ENCODE measurements around the gene AQP12B. TPM values are rescaled to one million over a fixed set of nuclear protein-coding genes. Genes with fewer than 3 reads are reported as not detected.

The AQP12B gene
- total RNA-seq, 1 donor from 2014 or later, result not detected

- DNase-seq, result no peak
Measured at GRCh38 chr2:240647503-240648154, 35.1 kb downstream of the AQP12B start.

GRCh38 chr2:240646900-240647502 is 35.7 kb downstream of the AQP12B start:
- no peak for DNase-seq

GRCh38 chr2:240646176-240646899 is 36.3 kb downstream of the AQP12B start:
- no peak for DNase-seq

- no peak for DNase-seq
Measured at GRCh38 chr2:240645801-240646175, 36.9 kb downstream of the AQP12B start.

- DNase-seq, result no peak
Measured at GRCh38 chr2:240645346-240645745, 37.3 kb downstream of the AQP12B start.

- no peak for DNase-seq
Measured at GRCh38 chr2:240644859-240645301, 37.8 kb downstream of the AQP12B start.

GRCh38 chr2:240644171-240644651 is 38.5 kb downstream of the AQP12B start:
- DNase-seq, result no peak

GRCh38 chr2:240643811-240644150 is 38.9 kb downstream of the AQP12B start:
- DNase-seq, result no peak

GRCh38 chr2:240643093-240643810 is 39.4 kb downstream of the AQP12B start:
- DNase-seq, result no peak

- DNase-seq, result no peak
Measured at GRCh38 chr2:240642806-240643092, 39.9 kb downstream of the AQP12B start.

GRCh38 chr2:240642061-240642805 is 40.5 kb downstream of the AQP12B start:
- DNase-seq, result no peak

- DNase-seq, result no peak
Measured at GRCh38 chr2:240640939-240641338, 41.7 kb downstream of the AQP12B start.

GRCh38 chr2:240639566-240639965 is 43.1 kb downstream of the AQP12B start:
- no peak for DNase-seq

GRCh38 chr2:240638512-240639160 is 44.0 kb downstream of the AQP12B start:
- DNase-seq, result no peak

- no peak for DNase-seq
Measured at GRCh38 chr2:240637901-240638345, 44.8 kb downstream of the AQP12B start.

GRCh38 chr2:240637116-240637900 is 45.4 kb downstream of the AQP12B start:
- DNase-seq, result no peak

- DNase-seq, result no peak
Measured at GRCh38 chr2:240636563-240637115, 46.0 kb downstream of the AQP12B start.

GRCh38 chr2:240635998-240636547 is 46.6 kb downstream of the AQP12B start:
- no peak for DNase-seq

GRCh38 chr2:240635121-240635997 is 47.3 kb downstream of the AQP12B start:
- DNase-seq, result no peak
